HG03575 (cell line): ENCODE data around the gene PNRC2.
"Not testable (repeated sequence)": the region's sequence is repeated elsewhere in the genome, so short reads cannot be mapped to it uniquely, and the experiment has no call there.

Experiments used
- ATAC-seq: cut with Tn5 transposase; IDR thresholded peaks from one replicate; pipeline ENCODE4 v1.9.1; 2021; ENCODE audit not compliant: unreplicated experiment, insufficient number of reproducible peaks, low FRiP score; ENCODE audit errors: extremely low read depth

The PNRC2 gene

DNA sequence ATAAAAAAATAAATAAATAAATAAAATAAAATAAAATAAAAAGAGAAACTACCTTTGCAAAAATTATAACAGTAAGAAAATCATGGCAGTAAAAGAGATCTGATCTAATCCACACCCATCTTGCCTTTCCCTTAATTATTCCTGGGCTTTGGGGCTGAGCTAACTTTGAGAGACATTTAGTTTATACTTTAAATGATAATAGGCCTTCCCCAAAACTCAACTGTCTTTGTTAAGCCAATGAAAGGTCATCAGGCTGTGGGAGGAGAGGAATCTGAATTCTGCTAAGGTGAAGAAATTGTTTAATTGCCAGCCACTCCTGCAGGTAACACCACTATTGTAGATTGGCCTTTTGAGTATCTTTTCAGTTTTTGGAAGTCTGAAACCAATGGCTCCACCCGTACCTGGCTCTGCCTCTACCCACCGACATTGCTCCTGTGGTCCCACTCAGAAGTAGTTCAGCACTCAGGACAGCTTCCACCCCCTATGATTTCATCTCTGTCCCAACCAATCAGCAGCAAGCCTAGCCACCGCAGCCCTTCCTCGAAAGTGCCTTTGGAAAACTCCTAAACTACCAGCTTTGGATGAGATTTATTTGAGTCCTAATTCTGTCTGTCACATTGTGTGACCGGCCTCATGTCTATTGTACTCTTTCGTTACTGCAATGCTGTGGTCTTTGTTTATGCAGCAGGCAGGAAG, 23.0 kb upstream of the PNRC2 start:
- ATAC-seq, result no peak

DNA sequence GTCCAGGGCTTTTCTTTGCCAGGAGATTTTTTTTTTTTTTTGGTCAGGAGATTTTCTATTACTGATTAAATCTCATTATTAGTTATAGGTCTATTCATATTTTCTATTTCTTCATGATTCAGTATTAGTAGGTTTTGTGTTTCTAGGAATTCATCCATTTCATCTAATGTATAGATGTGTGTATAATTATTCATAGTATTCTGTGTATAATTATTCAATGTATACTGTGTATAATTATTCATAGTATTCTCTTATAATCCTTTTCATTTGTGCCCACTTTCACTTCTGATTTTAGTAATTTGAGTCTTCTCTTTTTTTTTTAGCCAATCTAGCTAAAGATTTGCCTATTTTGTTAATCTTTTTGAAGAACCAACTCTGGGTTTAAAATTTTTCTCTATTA, 12.3 kb upstream of the PNRC2 start:
- no peak for ATAC-seq

DNA sequence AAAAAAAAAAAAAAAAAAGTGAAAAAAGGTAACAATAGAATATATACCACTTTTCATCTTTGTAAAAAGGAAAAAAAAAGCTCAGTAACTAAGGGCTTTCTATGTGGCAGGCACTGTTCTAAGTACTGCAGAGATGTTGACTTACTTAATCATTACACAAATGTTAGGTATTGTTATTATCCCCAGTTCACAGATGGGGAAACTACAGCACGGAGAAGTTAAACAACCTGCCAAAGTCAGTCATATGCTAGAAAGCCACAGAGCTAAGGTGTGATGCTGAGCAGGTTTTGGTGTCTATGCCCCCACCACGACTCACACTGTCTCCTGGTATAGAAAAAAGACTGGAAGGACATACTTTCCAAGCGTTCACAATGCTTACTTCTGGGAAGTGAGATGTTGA, 6.6 kb upstream of the PNRC2 start:
- ATAC-seq, result no peak

DNA sequence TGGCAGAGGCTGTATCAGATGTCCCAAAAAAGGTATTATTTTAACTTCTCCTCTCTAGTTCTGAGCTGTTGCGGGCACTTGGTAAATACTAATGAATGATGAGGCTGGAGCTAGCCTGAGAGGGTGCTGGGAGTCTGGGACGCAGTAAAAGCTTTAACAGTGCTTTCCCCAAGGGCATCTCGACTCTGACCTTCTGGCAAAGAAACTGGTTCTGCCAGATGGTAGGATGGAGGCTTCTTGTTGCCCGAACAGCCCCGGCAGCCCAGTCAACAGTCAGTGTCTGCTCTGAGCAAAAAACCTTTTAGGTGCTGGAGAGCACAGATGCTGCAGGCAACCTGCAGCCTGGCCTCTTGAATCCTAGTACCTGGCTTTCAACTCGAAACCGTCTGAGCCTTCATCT, 2.5 kb upstream of the PNRC2 start:
- no peak for ATAC-seq

DNA sequence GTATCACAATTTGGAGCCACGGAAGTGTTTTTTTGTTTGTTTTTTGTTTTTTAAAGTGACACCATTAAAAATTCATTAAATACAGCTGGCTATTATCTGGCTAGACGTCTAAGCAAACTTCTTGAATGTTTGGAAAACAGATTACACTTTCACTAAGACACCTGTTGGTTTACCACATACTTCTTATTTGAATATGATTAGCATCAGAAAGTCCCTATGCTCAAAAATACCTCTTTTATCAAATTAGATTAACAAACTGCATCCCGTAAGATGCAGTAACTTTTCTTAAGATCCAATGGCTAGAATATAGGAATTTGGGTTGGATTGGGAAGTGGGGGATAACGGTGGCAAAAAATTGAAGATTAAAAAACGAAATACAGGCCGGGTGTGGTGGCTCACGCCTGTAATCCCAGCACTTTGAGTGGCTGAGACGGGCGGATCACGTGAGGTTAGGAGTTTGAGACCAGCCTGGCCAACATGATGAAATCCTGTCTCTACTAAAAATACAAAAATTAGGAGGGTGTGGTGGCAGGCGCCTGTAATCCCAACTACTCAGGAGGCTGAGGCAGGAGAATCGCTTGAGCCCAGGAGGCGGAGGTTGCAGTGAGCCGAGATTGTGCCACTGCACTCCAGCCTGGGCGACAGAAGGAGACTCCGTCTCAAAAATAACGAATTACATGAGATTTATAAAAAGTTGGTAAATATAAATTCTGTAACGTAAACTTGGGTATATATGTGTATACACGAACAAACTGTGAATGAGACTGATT, 1.4 kb upstream of the PNRC2 start:
- ATAC-seq, result not testable (repeated sequence)

DNA sequence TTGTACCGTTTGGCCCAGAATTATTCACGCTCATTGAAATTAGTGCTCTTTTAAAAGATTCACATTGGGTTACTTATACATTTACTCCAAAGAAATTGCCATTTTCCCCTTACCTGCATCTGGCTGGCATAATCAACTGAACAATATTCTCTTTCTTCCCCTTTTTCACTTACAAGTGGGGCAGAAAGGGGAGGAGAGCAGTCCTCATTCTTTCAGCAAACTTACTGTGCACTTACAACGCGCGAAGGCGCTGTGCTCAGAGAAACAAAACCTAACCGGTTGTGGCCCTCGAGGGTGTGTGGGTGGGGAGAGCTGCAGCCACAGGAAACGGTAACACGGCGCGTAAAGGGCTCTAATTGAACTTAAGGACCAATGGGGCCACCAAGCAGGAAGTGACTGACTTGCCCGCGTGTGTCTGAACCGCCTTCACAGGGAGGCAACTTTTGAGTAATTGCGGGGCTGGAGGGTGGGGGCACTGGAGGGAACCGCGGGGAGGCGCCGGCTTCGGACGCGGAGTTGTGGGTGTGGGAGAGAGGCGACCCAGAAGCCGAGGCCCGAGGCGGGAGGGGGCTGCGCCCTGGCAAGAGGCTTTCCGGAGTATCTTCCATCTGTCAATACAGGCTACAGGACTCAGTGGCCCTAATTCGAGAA, 693 bp upstream of the PNRC2 start:
- peak; percentile 31 for ATAC-seq

DNA sequence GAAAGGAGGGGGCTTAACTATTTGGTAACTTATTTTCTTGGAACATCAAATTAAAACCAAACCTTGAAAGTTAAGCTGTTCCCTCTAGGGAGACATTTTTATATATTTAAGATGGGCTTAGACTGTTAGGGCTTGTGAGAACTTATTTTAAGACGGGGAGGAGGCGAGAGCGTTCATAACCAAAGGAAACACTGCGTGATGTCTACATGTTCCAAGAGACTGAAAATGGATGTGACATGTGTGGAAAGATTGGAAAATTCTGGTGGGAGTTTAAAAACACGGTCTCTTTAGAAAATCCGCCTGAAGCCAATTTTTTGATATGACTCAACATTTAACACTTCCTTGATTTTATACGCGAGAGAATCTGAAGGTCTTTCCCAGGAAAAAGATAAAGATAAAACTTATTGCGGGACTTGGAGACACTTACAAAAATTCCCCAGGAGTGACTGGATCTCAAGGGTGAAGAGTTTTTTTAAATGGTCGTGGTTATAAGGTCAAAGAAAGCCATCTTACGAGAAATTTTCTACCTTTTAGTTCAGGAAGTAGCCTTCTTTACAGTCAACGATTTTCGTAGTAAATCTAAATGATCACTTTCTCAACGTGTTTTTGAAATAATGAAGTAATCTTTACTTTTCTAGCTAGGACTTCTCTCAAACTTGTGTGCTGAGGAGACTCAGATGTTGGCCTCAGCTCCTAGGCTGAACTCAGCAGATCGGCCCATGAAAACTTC, 828 bp downstream of the PNRC2 start:
- no peak for ATAC-seq

DNA sequence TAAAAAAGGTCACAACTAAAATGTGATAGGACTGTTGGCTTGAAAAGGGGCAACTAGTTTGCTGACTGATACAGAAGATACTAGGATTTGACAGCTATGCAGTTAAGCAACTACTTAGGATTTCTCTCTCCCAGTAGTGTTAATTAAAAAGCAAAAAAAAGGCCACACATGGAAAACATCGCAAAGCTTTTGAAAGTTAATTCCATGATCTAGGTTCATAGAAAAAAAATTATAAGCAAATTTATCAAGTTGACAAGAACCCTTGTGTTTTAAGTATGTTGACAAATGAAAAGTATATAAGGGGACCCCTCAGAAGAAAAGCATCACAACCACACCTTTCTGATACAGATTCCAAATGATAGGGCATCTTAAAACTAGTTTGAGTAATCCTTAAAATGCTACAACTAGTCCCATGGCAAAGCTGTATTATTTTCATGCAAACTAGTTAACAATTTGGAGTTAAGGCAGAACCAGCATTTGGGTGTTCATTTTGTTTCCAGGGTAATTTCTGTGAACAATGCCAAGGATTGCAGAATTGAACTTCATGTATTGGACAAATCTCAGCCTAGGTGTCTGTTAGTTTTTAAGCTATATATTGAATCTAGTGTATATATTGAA, 4.1 kb downstream of the PNRC2 start:
- ATAC-seq, result no peak

DNA sequence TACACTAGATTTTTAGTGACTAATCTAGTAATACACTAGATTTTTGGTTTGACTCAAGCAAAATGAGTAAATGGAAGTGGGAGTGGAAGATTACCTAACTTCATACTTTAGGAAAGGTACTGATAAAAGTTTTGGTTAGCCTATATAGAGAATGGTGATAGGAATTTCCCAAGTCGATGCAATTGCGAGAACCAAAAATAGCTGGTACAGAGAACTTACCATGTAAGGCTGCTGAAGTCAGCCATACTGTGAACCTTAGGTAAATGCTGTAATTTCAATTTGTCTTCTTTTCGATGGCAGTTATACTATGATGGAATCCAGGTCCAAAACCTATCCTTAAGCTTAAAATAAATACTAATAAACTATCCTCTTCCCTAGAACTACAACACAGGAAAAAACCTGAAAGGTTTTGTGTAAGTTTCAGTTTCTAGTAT, 4.6 kb downstream of the PNRC2 start:
- ATAC-seq, result no peak

DNA sequence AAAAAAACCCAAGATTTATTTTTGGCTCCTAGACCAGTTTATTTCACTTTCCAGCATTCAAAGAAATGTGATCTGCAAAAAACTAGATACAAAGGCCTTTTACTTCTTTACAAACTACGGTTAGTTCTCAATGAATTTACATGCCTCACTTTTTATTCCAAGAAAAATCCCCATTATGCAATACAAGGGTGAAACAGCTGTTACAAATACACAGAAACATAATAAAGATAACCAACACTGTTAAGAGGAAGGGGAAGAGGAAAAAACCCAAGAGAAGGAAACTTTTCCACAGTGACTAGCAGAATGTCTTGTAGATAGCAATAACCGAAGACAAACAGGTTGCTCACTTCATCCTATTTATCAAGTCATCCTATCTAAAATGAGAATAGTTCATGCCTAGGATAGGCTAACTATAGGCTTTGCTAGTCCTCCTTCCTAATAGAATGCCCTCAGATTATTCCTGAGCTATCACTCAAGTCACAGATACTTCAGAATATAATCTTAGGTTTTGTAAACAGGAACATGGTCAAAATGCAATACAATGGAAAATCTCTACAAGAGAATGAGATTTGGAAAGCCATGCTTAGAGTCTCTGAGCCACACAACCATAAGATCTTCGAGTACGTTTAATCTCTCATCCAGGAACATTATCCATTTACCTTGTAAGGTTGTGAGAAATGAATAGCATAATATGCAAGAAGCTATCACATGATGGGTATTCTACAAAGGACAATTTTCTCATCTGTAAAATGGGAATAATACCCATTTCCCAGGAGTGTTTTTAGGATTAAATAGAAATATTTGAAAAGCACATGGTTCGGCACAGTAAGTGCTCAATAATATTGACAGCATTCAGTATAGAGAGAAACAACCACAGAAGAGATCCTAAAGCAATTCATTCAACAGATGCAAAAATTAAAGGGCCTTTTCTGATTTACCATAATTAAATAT, 5.4 kb downstream of the PNRC2 start:
- ATAC-seq, result no peak

DNA sequence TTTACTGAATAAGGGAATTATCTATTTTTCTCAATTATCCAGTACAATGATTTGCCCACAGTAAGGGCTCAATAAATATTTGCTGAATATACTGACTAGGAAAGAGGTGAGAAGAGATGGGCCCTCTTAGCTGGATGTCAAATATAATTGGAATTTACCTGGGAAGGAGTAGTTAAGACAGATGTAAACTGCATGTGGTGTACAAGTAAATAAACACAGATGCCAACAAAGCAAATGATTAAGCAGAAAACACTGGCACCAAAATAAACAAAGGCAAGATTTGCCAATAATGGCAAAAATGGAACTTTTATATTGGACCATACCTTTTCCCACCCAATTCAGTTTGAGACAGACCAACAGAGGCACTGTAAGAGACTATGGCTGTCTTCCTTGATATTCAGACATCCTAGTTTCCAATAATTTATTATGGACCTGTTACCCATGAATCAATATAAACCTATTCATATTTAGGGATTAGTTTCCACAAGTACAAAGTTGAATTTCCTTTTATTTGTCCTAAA, 7.4 kb downstream of the PNRC2 start:
- ATAC-seq, result no peak

DNA sequence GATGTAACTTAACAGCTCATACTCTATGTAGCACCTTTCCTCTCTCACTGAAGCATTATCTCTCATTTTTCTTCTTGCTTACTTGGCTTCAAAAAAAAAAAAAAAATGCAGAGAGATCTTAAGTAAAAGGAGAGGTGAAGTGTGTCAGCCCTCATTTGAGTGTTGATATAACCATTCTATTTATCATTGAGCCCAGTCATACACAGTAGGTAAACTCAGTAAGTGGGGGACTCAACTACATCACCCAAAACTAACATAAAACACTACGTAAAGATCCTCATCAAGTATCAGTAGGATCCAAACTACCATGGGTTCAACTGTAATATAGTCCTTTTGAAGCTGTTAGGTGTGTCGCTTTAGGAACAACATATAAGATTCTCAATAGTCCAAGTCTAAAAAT, 8.2 kb downstream of the PNRC2 start:
- ATAC-seq, result no peak

DNA sequence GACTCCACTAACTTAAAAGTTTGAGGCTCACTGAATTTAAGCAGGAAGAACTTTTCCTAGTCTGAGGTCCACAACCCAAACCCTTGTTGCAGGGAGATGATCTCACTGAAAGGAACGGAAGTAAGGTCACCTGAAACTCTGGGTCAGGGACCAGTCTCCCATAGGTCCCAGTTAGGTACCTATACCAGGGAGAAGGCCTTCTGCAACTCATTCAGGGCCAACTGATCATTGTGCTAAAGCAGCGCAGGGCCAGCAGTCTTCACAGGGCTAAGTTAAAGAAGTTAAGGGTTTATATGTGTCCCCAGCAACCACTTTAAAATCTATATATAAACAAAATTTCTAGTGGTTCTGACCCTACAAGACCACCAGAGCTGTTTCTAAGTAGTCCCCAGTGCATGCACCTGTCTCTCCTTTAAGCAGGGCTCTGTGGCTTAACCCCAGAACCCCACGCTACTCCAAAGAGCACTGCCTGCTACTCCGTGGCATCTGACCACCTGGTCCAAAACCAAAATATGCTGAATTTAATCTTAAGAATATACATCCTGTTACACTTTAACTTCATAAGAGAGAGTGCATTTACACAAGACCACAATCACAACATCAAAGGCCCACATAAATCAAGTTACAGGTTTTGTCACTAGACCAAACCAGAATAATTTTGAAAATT, 17.7 kb downstream of the PNRC2 start:
- ATAC-seq, result no peak

DNA sequence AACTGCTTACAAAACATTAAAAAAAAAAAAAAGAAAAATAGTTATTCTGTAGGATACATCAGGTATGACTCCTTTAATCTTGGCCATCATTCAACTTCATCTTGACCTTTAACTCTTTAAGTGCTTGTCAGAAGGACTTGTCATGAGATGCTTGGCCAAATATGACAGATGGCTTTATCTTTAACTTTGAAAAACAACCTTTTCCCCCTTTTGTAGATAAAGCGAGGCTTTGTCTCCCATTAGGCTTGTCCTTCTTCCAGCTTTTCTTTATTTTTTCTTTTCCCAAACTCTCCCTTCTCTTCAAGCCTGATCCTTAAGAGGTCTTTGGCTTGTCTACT, 18.2 kb downstream of the PNRC2 start:
- ATAC-seq, result no peak

DNA sequence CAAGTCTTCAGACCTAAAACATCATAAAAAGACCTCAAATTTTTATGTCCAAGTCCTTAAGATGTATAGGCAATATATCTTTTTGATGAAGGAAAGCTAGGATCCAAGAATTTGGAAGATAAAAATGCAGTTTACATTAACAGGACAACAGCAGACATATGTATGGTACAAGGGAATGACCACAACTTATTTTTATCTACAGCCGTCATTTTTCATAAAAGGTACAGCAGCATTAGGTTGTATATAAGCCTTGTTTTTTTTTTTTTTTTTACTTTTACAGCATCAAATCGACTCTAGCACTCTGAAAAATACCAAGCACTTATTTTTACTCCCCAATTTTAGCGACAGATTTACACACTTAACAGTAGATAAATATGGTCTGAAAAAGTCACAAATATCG, 19.2 kb downstream of the PNRC2 start:
- no peak for ATAC-seq

DNA sequence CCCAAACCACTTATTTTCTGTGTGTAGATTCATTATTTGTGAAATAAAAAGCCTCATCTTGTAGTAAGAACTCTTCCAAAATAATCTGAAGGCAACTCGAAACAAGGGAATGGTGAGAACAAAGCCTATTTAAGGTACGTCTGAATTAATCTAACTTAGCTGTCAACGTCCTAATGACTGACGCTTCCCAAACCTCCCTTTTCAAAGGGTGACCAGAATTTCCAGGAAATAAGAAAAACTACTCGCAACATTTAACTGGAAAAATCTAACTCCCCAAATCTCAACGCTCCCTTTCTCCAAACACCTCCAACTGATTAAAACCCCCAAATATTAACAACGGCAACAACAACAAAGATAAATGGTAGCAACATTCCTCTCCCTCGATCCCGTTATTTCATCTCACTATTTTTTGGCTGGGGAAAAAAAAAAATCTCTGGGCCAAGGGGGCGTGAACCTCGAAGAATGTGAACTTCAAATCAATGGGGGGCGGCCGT, 19.8 kb downstream of the PNRC2 start:
- no peak for ATAC-seq
